Sigmoid colon (tissue), 4 donors: ENCODE data around the gene SORCS2.

Experiments
- CTCF ChIP-seq, 4 experiments: fragments of 450-650 bp in 3 of 4; fragments of 200-600 bp in 1 of 4; IDR thresholded peaks; one replicate each; pipeline ENCODE4 v1.5.1; 2016 to 2019; ENCODE audit warnings: antibody characterized with exemption in 4 of 4, mild to moderate bottlenecking in 3 of 4, moderate library complexity in 2 of 4
- EP300 ChIP-seq, 4 donors: sonication (generic); formaldehyde crosslinking; IDR thresholded peaks; one replicate each; pipeline ENCODE4 v1.6.1; 2017; ENCODE audit warnings: antibody characterized with exemption in 4 of 4
- POLR2A ChIP-seq, 2 donors: fragments of 450-650 bp; IDR thresholded peaks; one replicate each; pipeline ENCODE4 v1.6.1; 2016; ENCODE audit warnings: antibody characterized with exemption in 2 of 2, mild to moderate bottlenecking in 2 of 2, moderate library complexity in 2 of 2
- POLR2AphosphoS5 ChIP-seq, 4 donors: sonication (generic); formaldehyde crosslinking; IDR thresholded peaks; one replicate each; pipeline ENCODE4 v1.6.1; 2017; ENCODE audit warnings: antibody characterized with exemption in 4 of 4

GRCh38 chr4:7226439-7226838 is 34.1 kb downstream of the SORCS2 start:
- TF ChIP-seq CTCF (IDR thresholded peaks at IDR 0.05) (no peak), POLR2AphosphoS5 (IDR thresholded peaks at IDR 0.05) (no peak), POLR2A (IDR thresholded peaks at IDR 0.05) (no peak), EP300 (IDR thresholded peaks at IDR 0.05) (no peak)
